Measurements from ENCODE around the gene GRIN3A. TPM values are rescaled to one million over a fixed set of nuclear protein-coding genes. Genes with fewer than 3 reads are reported as not detected.

The GRIN3A gene
- total and polyA plus RNA-seq, 2 of the 4 experiments (the other 2 are of a cell fraction): not detected

GRCh38 chr9:101753716-101754115 lies 15.3 kb upstream of the GRIN3A start:
- Histone ChIP-seq H3K56ac (ENCODE audit: extremely low read depth, insufficient read depth, low read length) (no peak overlapping the region), H3K36me3 (ENCODE audit: control insufficient read depth, insufficient read depth, low read length) (no peaks in the 10 kb centered on the region), H2BK120ac (ENCODE audit: low read depth, low read length) (no peak overlapping the region), H3K23ac (ENCODE audit: low read depth, low read length) (no peak overlapping the region), H3K9ac (ENCODE audit: low read depth, low read length) (no peak overlapping the region), H2BK15ac (ENCODE audit: low read depth, low read length) (no peak overlapping the region), H3K79me1 (ENCODE audit: low read depth in 1 of 2, low read length in 2 of 2) (no peaks in the 10 kb centered on the region), H2AFZ (replicated peaks; ENCODE audit: low read length, poor library complexity) (no peak overlapping the region), H2AK9ac (replicated peaks; ENCODE audit: low read depth, low read length, poor library complexity) (no peak overlapping the region), H3K9me3 (ENCODE audit: control insufficient read depth, insufficient read depth, low read length) (peaks cover 3% of the 10 kb centered on the region; the same call in 1 of the 2 replicates), H3K4me3 (ENCODE audit: insufficient read depth, low read depth, low read length) (no peak overlapping the region), H3K27ac (ENCODE audit: insufficient read depth, low read length) (no peak overlapping the region), H4K91ac (ENCODE audit: insufficient read depth, low read depth, low read length) (no peak overlapping the region), H3K18ac (ENCODE audit: low read depth, low read length) (no peak overlapping the region), H3K9me1 (ENCODE audit: insufficient read depth, low read length) (no peaks in the 10 kb centered on the region), H3K4me1 (ENCODE audit: control insufficient read depth, insufficient read depth, low read length) (no peaks in the 10 kb centered on the region), H2BK20ac (ENCODE audit: low read depth, low read length) (no peak overlapping the region), H2AK5ac (ENCODE audit: low read depth, low read length) (no peak overlapping the region), H3K14ac (replicated peaks; ENCODE audit: low read depth, low read length) (no peak overlapping the region), H3K4me2 (ENCODE audit: low read depth, low read length) (no peak overlapping the region), H4K20me1 (ENCODE audit: insufficient read depth, low read length) (no peaks in the 10 kb centered on the region), H4K8ac (ENCODE audit: low read depth in 2 of 2, low read length in 2 of 2) (no peak overlapping the region), H4K5ac (ENCODE audit: low read depth, low read length) (no peak overlapping the region), H3K4ac (ENCODE audit: low read depth, low read length) (no peak overlapping the region), H3K27me3 (ENCODE audit: control insufficient read depth, insufficient read depth, low read length) (no peaks in the 10 kb centered on the region), H2BK5ac (ENCODE audit: low read depth, low read length, poor library complexity, severe bottlenecking) (no peak overlapping the region)
- CTCF ChIA-PET: no interaction called here
- dilution Hi-C loops (cut with HindIII; ENCODE audit: low sequenced_read_pairs, unreplicated experiment) (no loop called here), in situ Hi-C loops (cut with MboI; ENCODE audit: low sequenced_read_pairs) (no loop called here), intact Hi-C loops (cut with micrococcal nuclease) (no loop called here)
- DNase-seq (no peak), ATAC-seq (ENCODE audit: low read depth) (no peak)
- POLR2A ChIA-PET (ENCODE audit: unreplicated experiment): no interaction called here
- no CpG with 5 or more reads among the region's 5 CpGs for WGBS, 2 experiments (ENCODE audit: extremely low coverage in 2 of 2, insufficient read length in 1 of 2)
- no TSS peak for BruUV-seq (replicated peaks)
- TF ChIP-seq RCOR1 (IDR thresholded peaks at IDR 0.05; ENCODE audit: insufficient replicate concordance, low read length) (no peak), BHLHE40 (IDR thresholded peaks at IDR 0.05; ENCODE audit: low read depth, low read length) (no peak), CHD1 (IDR thresholded peaks at IDR 0.05; ENCODE audit: low read depth, low read length) (no peak), RAD21 (IDR thresholded peaks at IDR 0.05; ENCODE audit: low read length) (no peak), CEBPB (IDR thresholded peaks at IDR 0.05; ENCODE audit: low read depth, low read length) (no peak), POLR2A (IDR thresholded peaks at IDR 0.05; ENCODE audit: low read depth, low read length) (no peak), MAFK (IDR thresholded peaks at IDR 0.05; ENCODE audit: low read depth, low read length) (no peak), CTCF (conservative IDR thresholded peaks at IDR 0.05; ENCODE audit: low read depth, low read length) (no peak), MXI1 (IDR thresholded peaks at IDR 0.05; ENCODE audit: borderline replicate concordance, low read depth, low read length) (no peak), FOS (IDR thresholded peaks at IDR 0.05; ENCODE audit: low read depth, low read length) (no peak), NFE2L2 (IDR thresholded peaks at IDR 0.05; ENCODE audit: low read depth, low read length) (no peak), RFX5 (IDR thresholded peaks at IDR 0.05; ENCODE audit: low read depth, low read length) (no peak)
- TF ChIP-seq, protein P1, sequence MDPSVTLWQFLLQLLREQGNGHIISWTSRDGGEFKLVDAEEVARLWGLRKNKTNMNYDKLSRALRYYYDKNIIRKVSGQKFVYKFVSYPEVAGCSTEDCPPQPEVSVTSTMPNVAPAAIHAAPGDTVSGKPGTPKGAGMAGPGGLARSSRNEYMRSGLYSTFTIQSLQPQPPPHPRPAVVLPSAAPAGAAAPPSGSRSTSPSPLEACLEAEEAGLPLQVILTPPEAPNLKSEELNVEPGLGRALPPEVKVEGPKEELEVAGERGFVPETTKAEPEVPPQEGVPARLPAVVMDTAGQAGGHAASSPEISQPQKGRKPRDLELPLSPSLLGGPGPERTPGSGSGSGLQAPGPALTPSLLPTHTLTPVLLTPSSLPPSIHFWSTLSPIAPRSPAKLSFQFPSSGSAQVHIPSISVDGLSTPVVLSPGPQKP (IDR thresholded peaks at IDR 0.05; ENCODE audit: borderline replicate concordance, low read depth, low read length): no peak
- TF ChIP-seq, protein P2, sequence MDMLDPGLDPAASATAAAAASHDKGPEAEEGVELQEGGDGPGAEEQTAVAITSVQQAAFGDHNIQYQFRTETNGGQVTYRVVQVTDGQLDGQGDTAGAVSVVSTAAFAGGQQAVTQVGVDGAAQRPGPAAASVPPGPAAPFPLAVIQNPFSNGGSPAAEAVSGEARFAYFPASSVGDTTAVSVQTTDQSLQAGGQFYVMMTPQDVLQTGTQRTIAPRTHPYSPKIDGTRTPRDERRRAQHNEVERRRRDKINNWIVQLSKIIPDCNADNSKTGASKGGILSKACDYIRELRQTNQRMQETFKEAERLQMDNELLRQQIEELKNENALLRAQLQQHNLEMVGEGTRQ (IDR thresholded peaks at IDR 0.05; ENCODE audit: low read depth, low read length): no peak
